CD14-positive monocyte (primary cell): ENCODE measurements around the gene MINK1. TPM values are rescaled to one million over a fixed set of nuclear protein-coding genes. Genes with fewer than 3 reads are reported as not detected.

Experiments
- DNase-seq, 3 donors: peaks; one replicate each; pipeline ENCODE4 v3.0.0-alpha.2; 2011 to 2022
- H2AFZ ChIP-seq: 2 replicates; pipeline ENCODE4 v1.6.0; 2012; ENCODE audit warnings: mild to moderate bottlenecking, low read depth, low read length, inconsistent platforms; ENCODE audit not compliant: insufficient read depth, poor library complexity, severe bottlenecking
- H3K27ac ChIP-seq, 2 donors: 1 replicate in 1 of 2; 2 replicates in 1 of 2; pipeline ENCODE4 v1.5.1; 2012 to 2013; ENCODE audit warnings: low read length in 2 of 2, control low read depth in 1 of 2, inconsistent platforms in 1 of 2, low read depth in 1 of 2, mild to moderate bottlenecking in 1 of 2
- H3K27me3 ChIP-seq, 2 donors: one replicate each; pipeline versions ENCODE4 v1.6.0 to v1.6.1; 2011 to 2013; ENCODE audit warnings: low read length in 2 of 2; ENCODE audit not compliant: control insufficient read depth in 2 of 2, insufficient read depth in 2 of 2
- H3K36me3 ChIP-seq, 2 donors: replicated peaks in 1 of 2; 1 replicate in 1 of 2; 2 replicates in 1 of 2; pipeline versions ENCODE4 v1.5.1 to v1.6.1; 2012 to 2013; ENCODE audit warnings: low read length in 2 of 2, control low read depth in 1 of 2, inconsistent platforms in 1 of 2, mild to moderate bottlenecking in 1 of 2; ENCODE audit not compliant: insufficient read depth in 2 of 2, control insufficient read depth in 1 of 2
- H3K4me1 ChIP-seq, 2 donors: 1 replicate in 1 of 2; 2 replicates in 1 of 2; pipeline versions ENCODE4 v1.5.1 to v1.6.1; 2012 to 2013; ENCODE audit warnings: low read length in 2 of 2, control low read depth in 1 of 2, inconsistent platforms in 1 of 2, mild to moderate bottlenecking in 1 of 2, moderate library complexity in 1 of 2; ENCODE audit not compliant: insufficient read depth in 2 of 2, control insufficient read depth in 1 of 2
- H3K4me2 ChIP-seq: replicated peaks from 2 replicates; pipeline ENCODE3; 2012; ENCODE audit warnings: low read length, moderate library complexity, mild to moderate bottlenecking; ENCODE audit not compliant: poor library complexity, severe bottlenecking; ENCODE audit errors: extremely low read depth
- H3K4me3 ChIP-seq, 3 experiments: fragments of 200-600 bp in 1 of 3; sonication (generic) in 1 of 3; replicated peaks in 1 of 3; 1 replicate in 2 of 3; 2 replicates in 1 of 3; pipeline ENCODE4 v1.5.1; 2011 to 2013; ENCODE audit warnings: low read length in 3 of 3, mild to moderate bottlenecking in 3 of 3, control low read depth in 2 of 3, low read depth in 2 of 3, inconsistent platforms in 1 of 3, moderate library complexity in 1 of 3
- H3K79me2 ChIP-seq: 2 replicates; pipeline ENCODE4 v1.6.0; 2012; ENCODE audit warnings: mild to moderate bottlenecking, control low read depth, inconsistent platforms, low read length, moderate library complexity; ENCODE audit not compliant: insufficient read depth
- H3K9ac ChIP-seq: 2 replicates; pipeline ENCODE4 v1.6.0; 2017; ENCODE audit warnings: low read length, mild to moderate bottlenecking; ENCODE audit not compliant: insufficient read depth, poor library complexity, severe bottlenecking
- H3K9me3 ChIP-seq, 2 donors: replicated peaks in 1 of 2; 1 replicate in 1 of 2; 2 replicates in 1 of 2; pipeline versions ENCODE4 v1.5.1 to v1.6.1; 2012 to 2013; ENCODE audit warnings: low read length in 2 of 2, control low read depth in 1 of 2; ENCODE audit not compliant: control insufficient read depth in 1 of 2, insufficient read depth in 1 of 2
- H4K20me1 ChIP-seq: 2 replicates; pipeline ENCODE4 v1.6.0; 2012; ENCODE audit warnings: mild to moderate bottlenecking, low read length, control low read depth, moderate library complexity; ENCODE audit not compliant: insufficient read depth
- H3K27ac Mint-ChIP-seq, 7 donors: one replicate each; pipeline ENCODE4 v1.8.0; 2020; ENCODE audit warnings: mild to moderate bottlenecking in 7 of 7, mixed read lengths in 7 of 7, moderate library complexity in 6 of 7, inconsistent platforms in 2 of 7
- H3K27me3 Mint-ChIP-seq, 3 donors: one replicate each; pipeline ENCODE4 v1.8.0; 2021 to 2022; ENCODE audit warnings: low read depth in 3 of 3, mild to moderate bottlenecking in 3 of 3, mixed read lengths in 3 of 3, moderate library complexity in 3 of 3, inconsistent platforms in 1 of 3
- H3K36me3 Mint-ChIP-seq, 2 donors: one replicate each; pipeline ENCODE4 v1.8.0; 2020; ENCODE audit warnings: mixed read lengths in 2 of 2, inconsistent platforms in 1 of 2, mild to moderate bottlenecking in 1 of 2
- H3K4me1 Mint-ChIP-seq: one replicate; pipeline ENCODE4 v1.8.0; 2020; ENCODE audit warnings: mild to moderate bottlenecking, mixed read lengths
- H3K4me3 Mint-ChIP-seq, 2 donors: one replicate each; pipeline ENCODE4 v1.8.0; 2020; ENCODE audit warnings: mild to moderate bottlenecking in 2 of 2, mixed read lengths in 2 of 2, moderate library complexity in 1 of 2
- H3K9me3 Mint-ChIP-seq, 7 donors: one replicate each; pipeline ENCODE4 v1.8.0; 2020 to 2022; ENCODE audit warnings: mixed read lengths in 7 of 7, mild to moderate bottlenecking in 6 of 7, moderate library complexity in 6 of 7, inconsistent platforms in 2 of 7
- CTCF ChIP-seq: fragments of 200-600 bp; IDR thresholded peaks from one replicate; pipeline ENCODE4 v1.8.0; 2022; ENCODE audit warnings: antibody characterized with exemption, mild to moderate bottlenecking
- WGBS: methylation state at CpG from one replicate; pipeline ENCODE4 v1.1.5; 2013; ENCODE audit warnings: missing lambda C conversion rate; ENCODE audit not compliant: insufficient coverage; 5-methylcytosine and 5-hydroxymethylcytosine counted together
- intact Hi-C, 2 donors: fragments of 100-400 bp; cut with micrococcal nuclease; formaldehyde crosslinking; loops; one replicate each; pipeline versions ENCODE4 v1.15.0 to v1.15.1; 2023
- polyA plus RNA-seq, 3 donors: library from polyadenylated mRNA; depleted of rRNA in 1 of 3; unstranded in 2 of 3; stranded (reverse) in 1 of 3; fragments of 300-500 nt in 2 of 3; fragments of >200 nt in 1 of 3; fragmentation: Illumina TruSeq in 2 of 3; gene quantifications; 1 replicate in 2 of 3; 2 replicates in 1 of 3; pipeline ENCODE4 v1.2.3, GENCODE V29; 2012 to 2021

MINK1 gene
- polyA plus RNA-seq, 3 donors: 3.2 to 159 (median 7.2) TPM

DNA sequence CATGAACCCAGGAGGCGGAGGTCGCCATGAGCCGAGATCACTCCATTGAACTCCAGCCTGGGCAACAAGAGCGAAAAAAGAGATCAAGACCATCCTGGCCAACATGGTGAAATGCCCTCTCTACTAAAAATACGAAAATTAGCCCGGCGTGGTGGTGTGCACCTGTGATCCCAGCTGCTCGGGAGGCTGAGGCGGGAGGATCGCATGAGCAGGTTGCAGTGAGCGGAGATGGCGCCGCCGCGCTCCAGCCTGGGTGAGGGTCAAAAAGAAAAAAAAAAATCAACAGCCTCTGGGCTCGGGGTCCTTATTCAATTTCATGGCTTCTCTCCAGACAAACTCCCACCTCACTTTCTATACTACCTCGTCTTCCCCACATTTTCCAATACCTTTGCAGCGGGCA lies 95.7 kb downstream of the MINK1 start:
- Histone ChIP-seq H3K4me2 (no peak overlapping the region), H3K27me3 (no peaks in the 10 kb centered on the region), H2AFZ (no peak overlapping the region), H3K9me3 (no peaks in the 10 kb centered on the region), H3K27ac (no peak overlapping the region), H3K4me1 (peaks cover 23% of the 10 kb centered on the region in 2 donors), H3K36me3 (no peaks in the 10 kb centered on the region), H3K4me3 (no peak overlapping the region), H4K20me1 (no peaks in the 10 kb centered on the region), H3K79me2 (no peaks in the 10 kb centered on the region), H3K9ac (no peak overlapping the region)
- H3K36me3 Mint-ChIP-seq: peaks cover 11 to 16% of the 10 kb centered on the region in 2 donors
- H3K27me3 Mint-ChIP-seq: peaks cover 5 to 12% (median 9%) of the 10 kb centered on the region in 3 donors
- WGBS: 98% methylated on average over 15 of the region's 18 CpGs
- H3K9me3 Mint-ChIP-seq: no peaks in the 10 kb centered on the region
- intact Hi-C loops: no loop called here
- no peak for DNase-seq
- no peak overlapping the region for H3K27ac Mint-ChIP-seq
- peaks cover 27% of the 10 kb centered on the region for H3K4me1 Mint-ChIP-seq
- TF ChIP-seq CTCF: no peak
- H3K4me3 Mint-ChIP-seq: no peak overlapping the region

GRCh38 chr17:4931963-4932362 lies 98.8 kb downstream of the MINK1 start, which contains the start of gene GP1BA:
Gene GP1BA, plus strand, starts transcription at chr17:4932277. Its CDS starts 328 bp downstream, at chr17:4932605.
- peak within 1 kb of the TSS; percentile 61 for H3K4me2 ChIP-seq
- peaks cover 23 to 27% of the 10 kb centered on the region in 2 donors for H3K36me3 Mint-ChIP-seq
- H3K27ac Mint-ChIP-seq: peak within 1 kb of the TSS in 3 of 7 donors; percentile 15 to 50 (median 19)
- peak within 1 kb of the TSS; percentile 53 to 76 for H3K4me3 Mint-ChIP-seq
- H2AFZ ChIP-seq: peak within 1 kb of the TSS; percentile 50
- peak within 1 kb of the TSS in 1 of 3 experiments; percentile 23 for H3K4me3 ChIP-seq
- no peak within 1 kb of the TSS for H3K27ac ChIP-seq
- peaks cover 38% of the 10 kb centered on the region for H3K4me1 Mint-ChIP-seq
- H3K27me3 ChIP-seq: no peaks in the 10 kb centered on the region
- 30% methylated on average over 5 of the region's 14 CpGs for WGBS
- intact Hi-C loops: no loop called here
- no peaks in the 10 kb centered on the region for H3K9me3 ChIP-seq
- H3K36me3 ChIP-seq: peaks cover 5 to 8% of the 10 kb centered on the region in 2 donors
- no peaks in the 10 kb centered on the region for H3K9me3 Mint-ChIP-seq
- H3K27me3 Mint-ChIP-seq: peaks cover 4 to 14% (median 13%) of the 10 kb centered on the region in 3 donors
- no peak within 1 kb of the TSS for H3K9ac ChIP-seq
- H4K20me1 ChIP-seq: peaks cover 5% of the 10 kb centered on the region
- no peak for TF ChIP-seq CTCF
- peak in 2 of 3 donors; percentile 20 to 67 for DNase-seq
- no peaks in the 10 kb centered on the region for H3K79me2 ChIP-seq
- peaks cover 32% of the 10 kb centered on the region in 2 donors for H3K4me1 ChIP-seq
